ENCODE results near the gene B4GALNT3.

- TF ChIP-seq CTCF (IDR thresholded peaks at IDR 0.05; ENCODE audit: low read depth, low read length) (peak; percentile 41), POLR2A (IDR thresholded peaks at IDR 0.05; ENCODE audit: extremely low read depth, insufficient read length) (no peak), MAX (IDR thresholded peaks at IDR 0.05; ENCODE audit: low read depth, low read length) (no peak), MYC (IDR thresholded peaks at IDR 0.05; ENCODE audit: low read depth, low read length) (no peak)
Measured at GRCh38 chr12:452667-453210, 7.0 kb upstream of the B4GALNT3 start.

All from NB4 (cell line).